GM18502 (cell line): ENCODE data around the gene ITGBL1.

ENCODE experiments used
- ATAC-seq: cut with Tn5 transposase; IDR thresholded peaks from one replicate; pipeline ENCODE4 v1.9.1; 2021; ENCODE audit warnings: mild to moderate bottlenecking; ENCODE audit not compliant: unreplicated experiment, poor library complexity

Gene ITGBL1

GRCh38 chr13:101727118-101727517 is 274.6 kb downstream of the ITGBL1 start:
- ATAC-seq: peak; percentile 45

GRCh38 chr13:101728021-101728420 is 275.5 kb downstream of the ITGBL1 start:
- no peak for ATAC-seq

- ATAC-seq: no peak
These were observed 276.1 kb downstream of the ITGBL1 start for GRCh38 chr13:101728615-101729014.

- ATAC-seq: no peak
These were observed 278.0 kb downstream of the ITGBL1 start for GRCh38 chr13:101730420-101731000.

- no peak for ATAC-seq
These were observed 284.1 kb downstream of the ITGBL1 start for GRCh38 chr13:101736566-101736965.

- no peak for ATAC-seq
These were observed 285.9 kb downstream of the ITGBL1 start for GRCh38 chr13:101738336-101738735.

GRCh38 chr13:101739382-101740178 is 287.1 kb downstream of the ITGBL1 start:
- peak; percentile 82 for ATAC-seq

- ATAC-seq: no peak
These were observed 294.0 kb downstream of the ITGBL1 start for GRCh38 chr13:101746513-101746912.

GRCh38 chr13:101747039-101747438 is 294.6 kb downstream of the ITGBL1 start:
- ATAC-seq: no peak

- ATAC-seq: no peak
These were observed 297.1 kb downstream of the ITGBL1 start for GRCh38 chr13:101749584-101749983.

- peak; percentile 87 for ATAC-seq
These were observed 299.0 kb downstream of the ITGBL1 start for GRCh38 chr13:101751488-101751887.

- ATAC-seq: no peak
These were observed 300.0 kb downstream of the ITGBL1 start for GRCh38 chr13:101752432-101752831.

GRCh38 chr13:101755228-101755887 is 302.9 kb downstream of the ITGBL1 start:
- ATAC-seq: no peak

- peak; percentile 88 for ATAC-seq
These were observed 305.1 kb downstream of the ITGBL1 start for GRCh38 chr13:101757446-101758039.

- ATAC-seq: no peak
These were observed 310.7 kb downstream of the ITGBL1 start for GRCh38 chr13:101763191-101763590.
